Neural cell (in vitro differentiated cells): Measurements from ENCODE around the gene ROR2. TPM values are rescaled to one million over a fixed set of nuclear protein-coding genes. Genes with fewer than 3 reads are reported as not detected.

ENCODE experiments used
- H2AFZ ChIP-seq: fragments of 200-600, 300-800 bp; sonication (generic), shearing (Covaris generic); 2 replicates; pipeline ENCODE4 v1.6.0; 2014; ENCODE audit warnings: low read depth, mild to moderate bottlenecking, antibody characterized with exemption, low read length, moderate library complexity
- H3F3A ChIP-seq: fragments of 200-600 bp; shearing (Covaris generic); 2 replicates; pipeline ENCODE4 v1.6.1; 2016; ENCODE audit warnings: mild to moderate bottlenecking, moderate library complexity, mixed read lengths, antibody characterized with exemption, low read length; ENCODE audit not compliant: insufficient read depth, poor library complexity, severe bottlenecking
- H3K27ac ChIP-seq: fragments of 200-600, 300-800 bp; sonication (generic), shearing (Covaris generic); 2 replicates; pipeline ENCODE4 v1.5.1; 2014; ENCODE audit warnings: mild to moderate bottlenecking, low read length, moderate library complexity
- H3K27me3 ChIP-seq: fragments of 300-800, 200-600 bp; sonication (generic), shearing (Covaris generic); 2 replicates; pipeline ENCODE4 v1.6.0; 2014; ENCODE audit warnings: mild to moderate bottlenecking, low read depth, low read length, moderate library complexity; ENCODE audit not compliant: insufficient read depth
- H3K36me3 ChIP-seq: fragments of 300-800, 200-600 bp; sonication (generic), shearing (Covaris generic); 2 replicates; pipeline ENCODE4 v1.5.1; 2014; ENCODE audit warnings: mild to moderate bottlenecking, antibody characterized with exemption, low read length, moderate library complexity; ENCODE audit not compliant: insufficient read depth
- H3K4me2 ChIP-seq: fragments of 300-800, 200-600 bp; sonication (generic), shearing (Covaris generic); 2 replicates; pipeline ENCODE4 v1.6.0; 2014; ENCODE audit warnings: mild to moderate bottlenecking, low read length
- H3K4me3 ChIP-seq: fragments of 300-800, 200-600 bp; sonication (generic), shearing (Covaris generic); 2 replicates; pipeline ENCODE4 v1.5.1; 2014; ENCODE audit warnings: mild to moderate bottlenecking, low read length, moderate library complexity
- H3K79me2 ChIP-seq: fragments of 200-600 bp; shearing (Covaris generic); replicated peaks from 2 replicates; pipeline ENCODE4 v1.6.0; 2014; ENCODE audit warnings: mild to moderate bottlenecking, low read length, moderate library complexity; ENCODE audit not compliant: insufficient read depth
- H3K9ac ChIP-seq: fragments of 300-800, 200-600 bp; sonication (generic), shearing (Covaris generic); 2 replicates; pipeline ENCODE4 v1.6.1; 2016; ENCODE audit warnings: mild to moderate bottlenecking, low read length, mixed read lengths
- H3K9me2 ChIP-seq: fragments of 200-600 bp; shearing (Covaris generic); 2 replicates; pipeline ENCODE4 v1.6.1; 2016; ENCODE audit warnings: mild to moderate bottlenecking, low read length, mixed read lengths; ENCODE audit not compliant: insufficient read depth
- H3K9me3 ChIP-seq: fragments of 200-600, 300-800 bp; sonication (generic), shearing (Covaris generic); 2 replicates; pipeline ENCODE4 v1.6.1; 2016; ENCODE audit warnings: mild to moderate bottlenecking, mixed run types, low read length, moderate library complexity, mixed read lengths
- H4K20me1 ChIP-seq: fragments of 200-600 bp; shearing (Covaris generic); 2 replicates; pipeline ENCODE4 v1.6.1; 2016; ENCODE audit warnings: mild to moderate bottlenecking, mixed run types; ENCODE audit not compliant: insufficient read depth
- EP300 ChIP-seq: fragments of 450-650 bp; conservative IDR thresholded peaks from 2 replicates; pipeline ENCODE4 v1.6.1; 2014; ENCODE audit warnings: antibody characterized with exemption, mild to moderate bottlenecking, moderate library complexity; ENCODE audit not compliant: poor library complexity, severe bottlenecking
- EZH2 ChIP-seq: fragments of 200-600, 300-800 bp; shearing (Covaris generic), sonication (generic); IDR thresholded peaks from 2 replicates; pipeline ENCODE4 v1.6.1; 2014; ENCODE audit warnings: antibody characterized with exemption, low read length, borderline replicate concordance, mild to moderate bottlenecking; ENCODE audit not compliant: insufficient read depth, poor library complexity, severe bottlenecking
- MXI1 ChIP-seq: fragments of 450-650 bp; conservative IDR thresholded peaks from 2 replicates; pipeline ENCODE4 v1.6.1; 2014; ENCODE audit warnings: antibody characterized with exemption, mild to moderate bottlenecking; ENCODE audit not compliant: poor library complexity, severe bottlenecking
- POLR2AphosphoS5 ChIP-seq: IDR thresholded peaks from 2 replicates; pipeline ENCODE4 v1.6.1; 2012
- RAD21 ChIP-seq: fragments of 450-650 bp; conservative IDR thresholded peaks from 2 replicates; pipeline ENCODE4 v1.6.1; 2014; ENCODE audit warnings: antibody characterized with exemption, mild to moderate bottlenecking, moderate library complexity
- SMC3 ChIP-seq: fragments of 450-650 bp; conservative IDR thresholded peaks from 2 replicates; pipeline ENCODE4 v1.6.1; 2014; ENCODE audit warnings: antibody characterized with exemption, mild to moderate bottlenecking, moderate library complexity; ENCODE audit not compliant: poor library complexity
- TAF1 ChIP-seq: IDR thresholded peaks from 2 replicates; pipeline ENCODE4 v1.6.1; 2012; ENCODE audit warnings: low read depth
- polyA plus RNA-seq: library from polyadenylated mRNA; depleted of rRNA; stranded (reverse); fragments of >200 nt; gene quantifications from 2 replicates; pipeline ENCODE4 v1.2.3, GENCODE V29; 2014
- TF ChIP-seq, protein P1 (sequence below): IDR thresholded peaks from 2 replicates; pipeline ENCODE4 v1.6.1; 2012; ENCODE audit warnings: borderline replicate concordance
- TF ChIP-seq, protein P2 (sequence below): fragments of 450-650 bp; IDR thresholded peaks from 2 replicates; pipeline ENCODE4 v1.5.1; 2014; ENCODE audit warnings: antibody characterized with exemption, mild to moderate bottlenecking, moderate library complexity; ENCODE audit not compliant: poor library complexity, severe bottlenecking

Gene ROR2
- polyA plus RNA-seq, 1 donor from 2014 or later, result 0.33 TPM

DNA sequence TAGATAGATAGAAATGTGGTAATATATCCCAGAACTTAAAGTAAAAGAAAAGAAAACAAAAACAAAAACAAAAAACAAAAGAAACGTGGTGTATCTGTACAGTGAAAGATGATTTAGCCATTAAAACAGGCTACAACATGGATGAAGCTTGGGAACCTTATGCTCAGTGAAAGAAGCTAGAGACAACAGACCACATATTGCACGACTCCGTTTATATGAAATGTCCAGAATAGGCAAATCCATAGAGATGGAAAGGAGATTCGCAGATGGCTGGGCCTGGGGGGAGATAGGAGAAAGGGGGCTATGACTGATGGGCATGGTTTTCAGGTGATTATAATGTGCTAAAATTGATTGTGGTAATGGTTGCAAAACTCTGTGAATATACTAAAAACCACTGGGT, 86.6 kb downstream of the ROR2 start:
- no peaks in the 10 kb centered on the region for H3K9me3 ChIP-seq
- no peak overlapping the region for H3K27ac ChIP-seq
- H3F3A ChIP-seq, result no peaks in the 10 kb centered on the region
- no peak overlapping the region for H2AFZ ChIP-seq
- H3K27me3 ChIP-seq, result no peaks in the 10 kb centered on the region
- H3K36me3 ChIP-seq, result no peaks in the 10 kb centered on the region
- H3K79me2 ChIP-seq, result no peaks in the 10 kb centered on the region
- H3K4me3 ChIP-seq, result no peak overlapping the region
- no peaks in the 10 kb centered on the region for H3K9me2 ChIP-seq
- H4K20me1 ChIP-seq, result no peaks in the 10 kb centered on the region
- TF ChIP-seq, protein P1, sequence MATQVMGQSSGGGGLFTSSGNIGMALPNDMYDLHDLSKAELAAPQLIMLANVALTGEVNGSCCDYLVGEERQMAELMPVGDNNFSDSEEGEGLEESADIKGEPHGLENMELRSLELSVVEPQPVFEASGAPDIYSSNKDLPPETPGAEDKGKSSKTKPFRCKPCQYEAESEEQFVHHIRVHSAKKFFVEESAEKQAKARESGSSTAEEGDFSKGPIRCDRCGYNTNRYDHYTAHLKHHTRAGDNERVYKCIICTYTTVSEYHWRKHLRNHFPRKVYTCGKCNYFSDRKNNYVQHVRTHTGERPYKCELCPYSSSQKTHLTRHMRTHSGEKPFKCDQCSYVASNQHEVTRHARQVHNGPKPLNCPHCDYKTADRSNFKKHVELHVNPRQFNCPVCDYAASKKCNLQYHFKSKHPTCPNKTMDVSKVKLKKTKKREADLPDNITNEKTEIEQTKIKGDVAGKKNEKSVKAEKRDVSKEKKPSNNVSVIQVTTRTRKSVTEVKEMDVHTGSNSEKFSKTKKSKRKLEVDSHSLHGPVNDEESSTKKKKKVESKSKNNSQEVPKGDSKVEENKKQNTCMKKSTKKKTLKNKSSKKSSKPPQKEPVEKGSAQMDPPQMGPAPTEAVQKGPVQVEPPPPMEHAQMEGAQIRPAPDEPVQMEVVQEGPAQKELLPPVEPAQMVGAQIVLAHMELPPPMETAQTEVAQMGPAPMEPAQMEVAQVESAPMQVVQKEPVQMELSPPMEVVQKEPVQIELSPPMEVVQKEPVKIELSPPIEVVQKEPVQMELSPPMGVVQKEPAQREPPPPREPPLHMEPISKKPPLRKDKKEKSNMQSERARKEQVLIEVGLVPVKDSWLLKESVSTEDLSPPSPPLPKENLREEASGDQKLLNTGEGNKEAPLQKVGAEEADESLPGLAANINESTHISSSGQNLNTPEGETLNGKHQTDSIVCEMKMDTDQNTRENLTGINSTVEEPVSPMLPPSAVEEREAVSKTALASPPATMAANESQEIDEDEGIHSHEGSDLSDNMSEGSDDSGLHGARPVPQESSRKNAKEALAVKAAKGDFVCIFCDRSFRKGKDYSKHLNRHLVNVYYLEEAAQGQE, result no peak
- TF ChIP-seq RAD21 (no peak), SMC3 (no peak), POLR2AphosphoS5 (no peak), EZH2 (no peak), MXI1 (no peak), EP300 (no peak), TAF1 (no peak)
- TF ChIP-seq, protein P2, sequence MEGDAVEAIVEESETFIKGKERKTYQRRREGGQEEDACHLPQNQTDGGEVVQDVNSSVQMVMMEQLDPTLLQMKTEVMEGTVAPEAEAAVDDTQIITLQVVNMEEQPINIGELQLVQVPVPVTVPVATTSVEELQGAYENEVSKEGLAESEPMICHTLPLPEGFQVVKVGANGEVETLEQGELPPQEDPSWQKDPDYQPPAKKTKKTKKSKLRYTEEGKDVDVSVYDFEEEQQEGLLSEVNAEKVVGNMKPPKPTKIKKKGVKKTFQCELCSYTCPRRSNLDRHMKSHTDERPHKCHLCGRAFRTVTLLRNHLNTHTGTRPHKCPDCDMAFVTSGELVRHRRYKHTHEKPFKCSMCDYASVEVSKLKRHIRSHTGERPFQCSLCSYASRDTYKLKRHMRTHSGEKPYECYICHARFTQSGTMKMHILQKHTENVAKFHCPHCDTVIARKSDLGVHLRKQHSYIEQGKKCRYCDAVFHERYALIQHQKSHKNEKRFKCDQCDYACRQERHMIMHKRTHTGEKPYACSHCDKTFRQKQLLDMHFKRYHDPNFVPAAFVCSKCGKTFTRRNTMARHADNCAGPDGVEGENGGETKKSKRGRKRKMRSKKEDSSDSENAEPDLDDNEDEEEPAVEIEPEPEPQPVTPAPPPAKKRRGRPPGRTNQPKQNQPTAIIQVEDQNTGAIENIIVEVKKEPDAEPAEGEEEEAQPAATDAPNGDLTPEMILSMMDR, result no peak
- no peak overlapping the region for H3K4me2 ChIP-seq
- no peak overlapping the region for H3K9ac ChIP-seq

DNA sequence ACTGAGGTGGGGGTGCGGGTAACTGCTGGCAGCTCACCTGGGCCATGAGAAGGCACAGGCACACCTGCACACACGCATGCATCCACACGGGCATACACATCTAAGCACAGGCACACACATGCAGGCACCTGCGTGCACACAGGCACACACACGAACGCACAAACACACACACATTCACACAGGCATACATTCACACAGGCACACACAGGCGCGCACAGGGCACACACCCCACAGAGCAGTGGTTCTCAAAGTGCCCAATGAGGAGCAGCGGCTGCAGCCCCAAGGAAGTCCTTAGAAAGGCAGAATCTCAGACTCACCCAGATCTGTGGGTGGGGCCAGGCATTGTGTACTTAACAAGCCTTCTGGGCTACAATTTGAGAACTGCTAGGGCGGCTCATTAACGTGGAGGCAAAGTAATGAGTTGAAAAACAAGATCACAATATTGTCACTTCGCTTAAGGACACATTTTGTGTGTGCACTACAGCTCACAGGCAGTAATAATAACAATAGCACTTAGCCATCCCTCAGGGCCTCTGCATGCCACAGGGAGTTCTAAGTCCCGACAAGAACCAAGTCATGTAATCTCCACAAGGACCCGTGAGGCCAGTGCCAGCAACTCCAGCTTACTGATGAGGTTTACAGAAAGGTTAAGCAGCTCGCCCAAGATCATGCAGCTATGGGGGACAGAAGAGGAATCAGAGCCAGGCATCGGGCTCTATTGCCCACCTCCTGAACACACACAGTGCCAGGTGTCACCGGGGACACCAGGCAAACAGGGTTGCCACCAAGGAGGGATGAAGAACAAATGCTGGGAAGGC, 91.6 kb downstream of the ROR2 start:
- no peaks in the 10 kb centered on the region for H3K9me3 ChIP-seq
- TF ChIP-seq RAD21 (no peak), EP300 (no peak), POLR2AphosphoS5 (no peak), MXI1 (no peak), SMC3 (no peak), EZH2 (no peak), TAF1 (no peak)
- TF ChIP-seq, protein P1, result no peak
- TF ChIP-seq, protein P2, result no peak
- H3K27ac ChIP-seq, result no peak overlapping the region
- H3K9me2 ChIP-seq, result no peaks in the 10 kb centered on the region
- H3K27me3 ChIP-seq, result no peaks in the 10 kb centered on the region
- H3K9ac ChIP-seq, result peak overlapping the region; percentile 13
- no peaks in the 10 kb centered on the region for H3K79me2 ChIP-seq
- H3F3A ChIP-seq, result no peaks in the 10 kb centered on the region
- H3K36me3 ChIP-seq, result no peaks in the 10 kb centered on the region
- H3K4me3 ChIP-seq, result no peak overlapping the region
- H4K20me1 ChIP-seq, result no peaks in the 10 kb centered on the region
- peak overlapping the region; percentile 31 for H2AFZ ChIP-seq
- no peak overlapping the region for H3K4me2 ChIP-seq
